AG09319 (cell line): ENCODE results near the gene OSM.

Experiments used
- DNase-seq: peaks from one replicate; pipeline ENCODE4 v3.0.0-alpha.2; 2010; ENCODE audit warnings: low read depth; ENCODE audit errors: extremely low read depth
- CTCF ChIP-seq: IDR thresholded peaks from 2 replicates; pipeline ENCODE4 v1.5.1; 2011; ENCODE audit warnings: low read depth, mild to moderate bottlenecking, inconsistent platforms, low read length, moderate library complexity

The OSM gene

GRCh38 chr22:30233582-30233981, 33.1 kb downstream of the OSM start:
- TF ChIP-seq CTCF, result no peak

DNA sequence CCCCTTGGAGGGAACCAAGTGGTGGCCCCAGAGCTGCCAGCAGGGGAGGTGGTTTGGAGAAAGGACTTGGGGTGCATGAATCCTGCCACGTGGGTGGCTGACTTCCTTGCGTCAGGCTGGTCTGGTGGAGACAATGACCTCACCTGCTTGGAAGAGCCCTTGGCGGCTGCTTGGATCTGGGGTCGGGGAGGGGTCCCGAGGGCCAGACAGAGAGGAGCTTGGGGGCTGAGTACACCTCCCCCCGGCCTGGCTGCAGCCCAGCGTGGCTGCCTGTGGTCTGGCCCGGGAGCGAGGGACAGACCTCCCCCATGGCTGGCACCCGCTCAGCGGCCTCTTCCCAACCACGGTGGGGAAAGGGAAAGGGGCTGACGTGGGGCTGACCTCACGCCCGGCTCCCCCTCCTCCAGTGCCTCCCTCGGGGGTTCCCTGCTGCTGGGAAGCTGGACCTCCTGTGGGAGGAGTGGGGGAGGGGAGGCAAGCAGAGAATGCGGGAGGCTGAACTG, 33.9 kb downstream of the OSM start:
- no peak for DNase-seq
- TF ChIP-seq CTCF, result no peak

More at GRCh38 chr22:30233582-30233981, 33.1 kb downstream of the OSM start:
- DNase-seq, result no peak

- TF ChIP-seq CTCF, result no peak
- DNase-seq, result no peak
Observed at GRCh38 chr22:30230787-30231461, 35.7 kb downstream of the OSM start.

- TF ChIP-seq CTCF, result no peak
- DNase-seq, result no peak
Observed at GRCh38 chr22:30230330-30230729, 36.3 kb downstream of the OSM start.

GRCh38 chr22:30228509-30229359, 37.9 kb downstream of the OSM start:
- DNase-seq, result no peak
- no peak for TF ChIP-seq CTCF

DNA sequence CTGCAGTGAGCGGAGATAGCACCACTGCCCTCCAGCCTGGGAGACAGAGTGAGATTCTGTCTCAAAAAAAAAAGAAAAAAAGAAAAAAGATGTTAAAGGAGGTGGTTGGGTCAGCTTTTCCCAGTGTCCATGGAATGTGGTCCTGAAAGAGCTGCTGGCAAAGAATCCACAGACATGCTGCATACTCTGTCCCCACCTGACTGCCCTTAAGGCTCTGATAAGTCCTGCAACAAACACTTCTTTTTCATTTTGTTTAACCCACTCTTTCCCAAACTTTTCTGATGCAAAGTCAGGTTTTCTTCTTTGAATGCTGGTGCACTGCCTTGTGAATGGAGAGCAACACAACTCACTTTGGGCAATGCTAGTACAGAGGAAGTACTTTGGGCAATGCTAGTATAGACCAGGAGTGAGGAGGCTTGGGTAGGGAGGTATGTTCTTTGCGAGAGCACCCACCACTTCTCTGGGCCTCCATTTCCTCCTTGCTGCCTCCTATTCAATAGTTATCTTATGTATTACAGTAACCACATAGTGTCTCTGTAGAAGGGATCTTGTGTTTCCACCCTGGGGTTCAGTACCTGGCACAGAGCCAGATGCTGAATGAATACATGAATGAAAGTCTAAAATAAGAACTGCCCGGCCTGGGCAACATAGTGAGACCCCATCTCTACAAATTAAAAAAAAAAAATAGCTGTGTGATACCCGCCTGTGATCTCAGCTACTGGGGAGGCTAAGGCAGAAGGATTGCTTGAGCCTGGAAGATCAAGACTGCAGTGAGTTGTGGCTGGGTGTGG, 39.0 kb downstream of the OSM start:
- TF ChIP-seq CTCF, result no peak
- no peak for DNase-seq
